ENCODE results near the gene ENDOV. TPM values are rescaled to one million over a fixed set of nuclear protein-coding genes. Genes with fewer than 3 reads are reported as not detected.

ENDOV gene
- total and polyA plus RNA-seq, 2 of the 13 experiments (the other 11 are each of a cell fraction or from before 2014, with no cell fraction given): 15.1 to 17.1 TPM

DNA sequence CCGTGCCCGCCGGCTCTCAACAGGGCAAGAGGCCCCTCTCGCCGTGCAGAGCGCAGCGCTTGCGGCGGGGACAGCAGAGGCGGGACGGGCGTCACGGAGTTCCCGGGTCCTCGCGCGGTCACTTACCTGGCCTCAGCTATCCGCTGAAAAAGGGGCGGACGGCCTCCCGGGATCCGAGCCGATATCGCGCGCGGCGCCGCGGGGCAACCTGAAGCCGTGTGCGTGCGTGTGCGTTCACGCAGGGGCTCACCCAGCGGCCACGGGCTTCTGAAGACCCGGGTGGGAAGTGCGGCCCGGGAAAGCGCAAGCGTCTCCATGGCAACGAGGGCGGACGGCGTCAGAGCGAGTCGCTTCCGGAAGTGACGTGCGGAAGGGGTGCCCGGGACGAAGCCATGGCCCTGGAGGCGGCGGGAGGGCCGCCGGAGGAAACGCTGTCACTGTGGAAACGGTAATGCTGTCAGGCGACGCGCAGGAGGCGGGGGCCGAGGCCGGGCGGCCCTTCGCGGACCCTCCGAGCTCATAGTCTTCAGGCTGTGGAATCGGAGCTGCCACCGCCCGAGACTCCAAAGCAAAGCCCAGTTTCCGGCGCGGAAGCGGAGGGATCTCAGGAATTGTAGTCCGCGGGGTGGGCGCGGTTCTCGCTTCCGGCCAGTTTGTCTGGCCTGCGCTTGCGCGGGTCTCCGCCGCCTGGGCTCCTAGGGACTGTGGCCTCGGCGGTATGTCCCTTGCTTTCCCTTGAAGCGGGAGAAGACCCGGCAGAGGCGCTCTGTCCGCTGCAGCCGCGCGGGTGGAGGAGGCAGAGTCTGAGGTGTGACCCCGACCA is at the start of gene ENDOV (continued):
- TF ChIP-seq, protein P1, sequence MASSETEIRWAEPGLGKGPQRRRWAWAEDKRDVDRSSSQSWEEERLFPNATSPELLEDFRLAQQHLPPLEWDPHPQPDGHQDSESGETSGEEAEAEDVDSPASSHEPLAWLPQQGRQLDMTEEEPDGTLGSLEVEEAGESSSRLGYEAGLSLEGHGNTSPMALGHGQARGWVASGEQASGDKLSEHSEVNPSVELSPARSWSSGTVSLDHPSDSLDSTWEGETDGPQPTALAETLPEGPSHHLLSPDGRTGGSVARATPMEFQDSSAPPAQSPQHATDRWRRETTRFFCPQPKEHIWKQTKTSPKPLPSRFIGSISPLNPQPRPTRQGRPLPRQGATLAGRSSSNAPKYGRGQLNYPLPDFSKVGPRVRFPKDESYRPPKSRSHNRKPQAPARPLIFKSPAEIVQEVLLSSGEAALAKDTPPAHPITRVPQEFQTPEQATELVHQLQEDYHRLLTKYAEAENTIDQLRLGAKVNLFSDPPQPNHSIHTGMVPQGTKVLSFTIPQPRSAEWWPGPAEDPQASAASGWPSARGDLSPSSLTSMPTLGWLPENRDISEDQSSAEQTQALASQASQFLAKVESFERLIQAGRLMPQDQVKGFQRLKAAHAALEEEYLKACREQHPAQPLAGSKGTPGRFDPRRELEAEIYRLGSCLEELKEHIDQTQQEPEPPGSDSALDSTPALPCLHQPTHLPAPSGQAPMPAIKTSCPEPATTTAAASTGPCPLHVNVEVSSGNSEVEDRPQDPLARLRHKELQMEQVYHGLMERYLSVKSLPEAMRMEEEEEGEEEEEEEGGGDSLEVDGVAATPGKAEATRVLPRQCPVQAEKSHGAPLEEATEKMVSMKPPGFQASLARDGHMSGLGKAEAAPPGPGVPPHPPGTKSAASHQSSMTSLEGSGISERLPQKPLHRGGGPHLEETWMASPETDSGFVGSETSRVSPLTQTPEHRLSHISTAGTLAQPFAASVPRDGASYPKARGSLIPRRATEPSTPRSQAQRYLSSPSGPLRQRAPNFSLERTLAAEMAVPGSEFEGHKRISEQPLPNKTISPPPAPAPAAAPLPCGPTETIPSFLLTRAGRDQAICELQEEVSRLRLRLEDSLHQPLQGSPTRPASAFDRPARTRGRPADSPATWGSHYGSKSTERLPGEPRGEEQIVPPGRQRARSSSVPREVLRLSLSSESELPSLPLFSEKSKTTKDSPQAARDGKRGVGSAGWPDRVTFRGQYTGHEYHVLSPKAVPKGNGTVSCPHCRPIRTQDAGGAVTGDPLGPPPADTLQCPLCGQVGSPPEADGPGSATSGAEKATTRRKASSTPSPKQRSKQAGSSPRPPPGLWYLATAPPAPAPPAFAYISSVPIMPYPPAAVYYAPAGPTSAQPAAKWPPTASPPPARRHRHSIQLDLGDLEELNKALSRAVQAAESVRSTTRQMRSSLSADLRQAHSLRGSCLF (CRISPR knock-in tag; IDR thresholded peaks at IDR 0.05; ENCODE audit: borderline replicate concordance): peak; percentile 72; the same call in 1 of the 2 replicates
- TF ChIP-seq THYN1 (CRISPR knock-in tag; IDR thresholded peaks at IDR 0.05; ENCODE audit: borderline replicate concordance, low read depth) (no peak), ZBTB21 (CRISPR knock-in tag; IDR thresholded peaks at IDR 0.05) (peak; percentile 74), MAFG (CRISPR knock-in tag; IDR thresholded peaks at IDR 0.05) (no peak), GZF1 (CRISPR knock-in tag; IDR thresholded peaks at IDR 0.05) (no peak), ZSCAN9 (CRISPR knock-in tag; IDR thresholded peaks at IDR 0.05; ENCODE audit: borderline replicate concordance) (peak; percentile 56; the same call in 1 of the 2 replicates), ZNF709 (CRISPR knock-in tag; IDR thresholded peaks at IDR 0.05) (peak; percentile 86), ATF7 (IDR thresholded peaks at IDR 0.05) (no peak), ATF7 (CRISPR knock-in tag; IDR thresholded peaks at IDR 0.05) (peak; percentile 68; the same call in 1 of the 2 replicates), PLRG1 (conservative IDR thresholded peaks at IDR 0.05) (no peak), HOXA7 (CRISPR knock-in tag; IDR thresholded peaks at IDR 0.05) (no peak), RCOR2 (CRISPR knock-in tag; IDR thresholded peaks at IDR 0.05) (0 out of 2 replicates have a peak, but pooled peaks have one; percentile 38), ZNF672 (CRISPR knock-in tag; IDR thresholded peaks at IDR 0.05) (peak; percentile 39; the same call in 1 of the 2 replicates), ZNF589 (CRISPR knock-in tag; conservative IDR thresholded peaks at IDR 0.05) (peak; percentile 17), ATF7-NPFF (CRISPR knock-in tag; IDR thresholded peaks at IDR 0.05; ENCODE audit: low read depth) (peak; percentile 84), EED (CRISPR knock-in tag; IDR thresholded peaks at IDR 0.05) (peak; percentile 76; the same call in 1 of the 2 replicates), SETDB1 (CRISPR knock-in tag; IDR thresholded peaks at IDR 0.05; ENCODE audit: borderline replicate concordance) (no peak)
- TF ChIP-seq, protein P2, sequence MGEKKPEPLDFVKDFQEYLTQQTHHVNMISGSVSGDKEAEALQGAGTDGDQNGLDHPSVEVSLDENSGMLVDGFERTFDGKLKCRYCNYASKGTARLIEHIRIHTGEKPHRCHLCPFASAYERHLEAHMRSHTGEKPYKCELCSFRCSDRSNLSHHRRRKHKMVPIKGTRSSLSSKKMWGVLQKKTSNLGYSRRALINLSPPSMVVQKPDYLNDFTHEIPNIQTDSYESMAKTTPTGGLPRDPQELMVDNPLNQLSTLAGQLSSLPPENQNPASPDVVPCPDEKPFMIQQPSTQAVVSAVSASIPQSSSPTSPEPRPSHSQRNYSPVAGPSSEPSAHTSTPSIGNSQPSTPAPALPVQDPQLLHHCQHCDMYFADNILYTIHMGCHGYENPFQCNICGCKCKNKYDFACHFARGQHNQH (CRISPR knock-in tag; IDR thresholded peaks at IDR 0.05): peak; percentile 87
- TF ChIP-seq, protein P3, sequence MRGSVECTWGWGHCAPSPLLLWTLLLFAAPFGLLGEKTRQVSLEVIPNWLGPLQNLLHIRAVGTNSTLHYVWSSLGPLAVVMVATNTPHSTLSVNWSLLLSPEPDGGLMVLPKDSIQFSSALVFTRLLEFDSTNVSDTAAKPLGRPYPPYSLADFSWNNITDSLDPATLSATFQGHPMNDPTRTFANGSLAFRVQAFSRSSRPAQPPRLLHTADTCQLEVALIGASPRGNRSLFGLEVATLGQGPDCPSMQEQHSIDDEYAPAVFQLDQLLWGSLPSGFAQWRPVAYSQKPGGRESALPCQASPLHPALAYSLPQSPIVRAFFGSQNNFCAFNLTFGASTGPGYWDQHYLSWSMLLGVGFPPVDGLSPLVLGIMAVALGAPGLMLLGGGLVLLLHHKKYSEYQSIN (CRISPR knock-in tag; IDR thresholded peaks at IDR 0.05; ENCODE audit: borderline replicate concordance): no peak
- TF ChIP-seq, protein P4, sequence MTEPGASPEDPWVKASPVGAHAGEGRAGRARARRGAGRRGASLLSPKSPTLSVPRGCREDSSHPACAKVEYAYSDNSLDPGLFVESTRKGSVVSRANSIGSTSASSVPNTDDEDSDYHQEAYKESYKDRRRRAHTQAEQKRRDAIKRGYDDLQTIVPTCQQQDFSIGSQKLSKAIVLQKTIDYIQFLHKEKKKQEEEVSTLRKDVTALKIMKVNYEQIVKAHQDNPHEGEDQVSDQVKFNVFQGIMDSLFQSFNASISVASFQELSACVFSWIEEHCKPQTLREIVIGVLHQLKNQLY (CRISPR knock-in tag; IDR thresholded peaks at IDR 0.05): no peak
- TF ChIP-seq, protein P5, sequence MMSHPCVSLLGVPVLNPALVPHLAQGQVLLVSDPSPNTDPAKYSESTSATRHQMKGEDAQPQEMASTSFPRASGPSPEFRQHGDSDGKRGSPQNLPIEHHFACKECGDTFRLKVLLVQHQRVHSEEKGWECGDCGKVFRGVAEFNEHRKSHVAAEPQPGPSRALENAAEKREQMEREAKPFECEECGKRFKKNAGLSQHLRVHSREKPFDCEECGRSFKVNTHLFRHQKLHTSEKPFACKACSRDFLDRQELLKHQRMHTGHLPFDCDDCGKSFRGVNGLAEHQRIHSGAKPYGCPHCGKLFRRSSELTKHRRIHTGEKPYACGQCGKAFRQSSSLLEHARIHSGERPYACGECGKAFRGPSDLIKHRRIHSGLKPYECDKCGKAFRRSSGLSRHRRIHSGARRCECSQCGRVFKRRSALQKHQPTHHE (CRISPR knock-in tag; IDR thresholded peaks at IDR 0.05; ENCODE audit: borderline replicate concordance): no peak; the same call in 1 of the 2 replicates
